Right lobe of liver (tissue), 4 donors: ENCODE measurements around the gene NR3C2.
A peak's percentile ranks its signal among the peaks of the same experiment; 100 is the strongest.

Source experiments
- CTCF ChIP-seq, 4 donors: fragments of 200-600 bp in 3 of 4; fragments of 450-650 bp in 1 of 4; IDR thresholded peaks; one replicate each; pipeline versions ENCODE4 v1.5.1 to v1.8.0; 2016 to 2022; ENCODE audit warnings: antibody characterized with exemption in 4 of 4, mild to moderate bottlenecking in 2 of 4
- POLR2A ChIP-seq: fragments of 450-650 bp; IDR thresholded peaks from one replicate; pipeline ENCODE4 v1.6.1; 2017; ENCODE audit warnings: antibody characterized with exemption, mild to moderate bottlenecking
- donor health status: DM: no; HTN: no; CAD: no.
- donor health status: DM: no; HTN: no; CAD: no.
- donor health status: DM: no; HTN: yes; CAD: no.

GRCh38 chr4:148441986-148442831 lies at the start of gene NR3C2:
- TF ChIP-seq CTCF (IDR thresholded peaks at IDR 0.05) (no peak), POLR2A (peak; percentile 100)
